CD4-positive, alpha-beta memory T cell (primary cell): ENCODE results near the gene CTNND1. TPM values are rescaled to one million over a fixed set of nuclear protein-coding genes. Genes with fewer than 3 reads are reported as not detected.

Source experiments
- CTCF ChIA-PET: fragments of 350-600 bp; sonication (Branson Sonifier 250); formaldehyde crosslinking; loops from one replicate; lab custom pipeline; 2021; ENCODE audit warnings: inconsistent platforms; ENCODE audit not compliant: partially characterized antibody; lab: Charles Lee
- POLR2A ChIA-PET: fragments of 350-600 bp; sonication (Branson Sonifier 250); formaldehyde crosslinking; loops from one replicate; lab custom pipeline; 2021; ENCODE audit not compliant: partially characterized antibody; lab: Charles Lee
- DNase-seq, 5 donors: peaks; one replicate each; pipeline versions ENCODE4 v3.0.0 to v3.0.0-alpha.2; 2020 to 2022; ENCODE audit warnings: mixed read lengths in 1 of 5
- H3K27ac ChIP-seq: one replicate; pipeline ENCODE4 v1.7.0; 2013; ENCODE audit warnings: low read depth, low read length
- H3K27me3 ChIP-seq: 2 replicates; pipeline ENCODE4 v1.7.0; 2013; ENCODE audit warnings: mild to moderate bottlenecking, low read length, moderate library complexity; ENCODE audit not compliant: insufficient read depth
- H3K36me3 ChIP-seq: 2 replicates; pipeline ENCODE4 v1.7.0; 2013; ENCODE audit warnings: mild to moderate bottlenecking, low read length, moderate library complexity; ENCODE audit not compliant: insufficient read depth
- H3K4me1 ChIP-seq: 2 replicates; pipeline ENCODE4 v1.7.0; 2013; ENCODE audit warnings: mild to moderate bottlenecking, low read length, moderate library complexity; ENCODE audit not compliant: insufficient read depth
- H3K4me3 ChIP-seq, 2 donors: one replicate each; pipeline ENCODE4 v1.7.0; 2013; ENCODE audit warnings: low read length in 2 of 2, mild to moderate bottlenecking in 1 of 2
- H3K9me3 ChIP-seq, 2 donors: one replicate each; pipeline ENCODE4 v1.7.0; 2013; ENCODE audit warnings: low read length in 2 of 2, control low read depth in 1 of 2; ENCODE audit not compliant: control insufficient read depth in 1 of 2
- H3K27ac Mint-ChIP-seq, 7 donors: one replicate each; pipeline ENCODE4 v1.8.0; 2020 to 2021; ENCODE audit warnings: mixed read lengths in 7 of 7, mild to moderate bottlenecking in 6 of 7, inconsistent platforms in 3 of 7, moderate library complexity in 3 of 7
- H3K27me3 Mint-ChIP-seq, 2 donors: one replicate each; pipeline ENCODE4 v1.8.0; 2020 to 2021; ENCODE audit warnings: mixed read lengths in 2 of 2
- H3K36me3 Mint-ChIP-seq, 2 donors: one replicate each; pipeline ENCODE4 v1.8.0; 2020 to 2021; ENCODE audit warnings: mixed read lengths in 2 of 2, inconsistent platforms in 1 of 2, mild to moderate bottlenecking in 1 of 2
- H3K4me1 Mint-ChIP-seq, 4 donors: one replicate each; pipeline ENCODE4 v1.8.0; 2020 to 2021; ENCODE audit warnings: mixed read lengths in 4 of 4, mild to moderate bottlenecking in 1 of 4
- H3K4me3 Mint-ChIP-seq, 8 donors: one replicate each; pipeline ENCODE4 v1.8.0; 2020 to 2021; ENCODE audit warnings: mixed read lengths in 8 of 8, mild to moderate bottlenecking in 7 of 8, moderate library complexity in 6 of 8, inconsistent platforms in 3 of 8
- H3K9me3 Mint-ChIP-seq, 8 donors: one replicate each; pipeline ENCODE4 v1.8.0; 2020 to 2021; ENCODE audit warnings: mixed read lengths in 8 of 8, mild to moderate bottlenecking in 5 of 8, inconsistent platforms in 3 of 8, moderate library complexity in 1 of 8
- intact Hi-C: fragments of 100-400 bp; cut with micrococcal nuclease; formaldehyde crosslinking; loops from one replicate; pipeline ENCODE4 v1.15.1; 2023
- polyA plus RNA-seq, 2 donors: library from polyadenylated mRNA; unstranded; fragments of 300-500 nt; fragmentation: Illumina TruSeq; gene quantifications; one replicate each; pipeline ENCODE4 v1.2.3, GENCODE V29; 2021
- total RNA-seq, 2 experiments: library from RNA; stranded (reverse); gene quantifications; one replicate each; pipeline ENCODE4 v1.2.3, GENCODE V29; 2021

CTNND1 gene
- total and polyA plus RNA-seq, 4 experiments from 2014 or later = 0.91 to 11.1 (median 5.9) TPM

DNA sequence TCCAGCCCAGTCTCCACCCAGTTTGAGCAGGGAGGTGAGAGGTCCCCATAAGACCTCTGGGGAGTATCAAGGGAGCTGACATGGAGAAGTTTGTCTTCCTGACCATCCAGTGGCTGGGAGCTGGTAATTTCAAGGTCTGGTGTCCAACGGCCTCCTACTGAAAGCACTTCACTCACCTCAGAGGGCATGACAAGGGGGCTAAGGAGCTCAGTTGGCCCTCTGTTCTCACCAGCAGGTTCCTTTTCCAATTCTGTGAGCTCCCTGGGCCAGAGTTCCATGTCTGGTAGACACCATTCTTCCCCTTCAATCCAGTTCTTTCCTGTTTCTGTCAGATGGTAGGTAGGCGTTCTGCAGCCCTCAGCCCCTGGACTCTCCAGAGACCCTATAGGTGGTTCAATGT, 17.2 kb upstream of the CTNND1 start:
- Histone ChIP-seq H3K4me1 (peaks cover 26% of the 10 kb centered on the region), H3K27ac (no peak overlapping the region), H3K4me3 (no peak overlapping the region), H3K27me3 (no peaks in the 10 kb centered on the region), H3K36me3 (peaks cover 17% of the 10 kb centered on the region), H3K9me3 (no peaks in the 10 kb centered on the region)
- Mint-ChIP-seq H3K9me3 (no peaks in the 10 kb centered on the region), H3K36me3 (peaks cover 28 to 60% of the 10 kb centered on the region in 2 donors), H3K4me3 (peak overlapping the region in 2 of 8 donors; percentile 30 to 60), H3K27ac (peak overlapping the region in 5 of 7 donors; percentile 42 to 52 (median 46)), H3K4me1 (peaks cover 21 to 41% (median 31%) of the 10 kb centered on the region in 4 donors), H3K27me3 (no peaks in the 10 kb centered on the region)
- DNase-seq = no peak
- ChIA-PET CTCF (interaction anchor here (1.0 to 13.0 kb wide), 2 partner anchors 57 to 217 kb away, joined by 4 to 143 read pairs; no protein-coding TSS in a partner anchor), POLR2A (interaction anchor here (1.4 to 1.5 kb wide), 2 partner anchors 32 to 56 kb away, joined by 3 to 6 read pairs; partner anchors contain the start of genes MED19 and TMX2)
- intact Hi-C loops = no loop called here

DNA sequence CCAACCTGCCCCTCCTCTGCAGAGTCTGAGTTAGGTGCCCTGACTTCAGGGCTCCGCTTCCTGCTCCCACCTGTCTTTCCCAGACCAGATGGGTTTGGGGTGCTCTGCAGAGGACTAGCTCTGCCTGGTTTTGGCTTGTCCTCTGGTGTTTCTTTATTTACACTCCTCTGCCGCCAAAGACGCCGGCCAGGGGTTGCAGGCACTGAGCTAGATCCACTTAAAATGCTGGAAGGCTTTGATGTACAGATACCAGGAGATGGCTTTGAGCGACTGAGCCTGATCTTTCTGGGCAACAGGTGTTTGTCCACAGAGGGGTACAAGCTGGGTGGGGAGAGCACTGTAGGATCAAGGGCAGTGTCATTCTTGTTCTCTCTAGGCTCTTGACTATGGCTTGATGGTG, 16.4 kb upstream of the CTNND1 start:
- Histone ChIP-seq H3K4me3 (no peak overlapping the region), H3K27me3 (no peaks in the 10 kb centered on the region), H3K27ac (no peak overlapping the region), H3K9me3 (no peaks in the 10 kb centered on the region), H3K4me1 (peaks cover 26% of the 10 kb centered on the region), H3K36me3 (peaks cover 17% of the 10 kb centered on the region)
- no peak for DNase-seq
- ChIA-PET CTCF (interaction anchor here (13.0 kb wide), 1 partner anchor 56 kb away, joined by 143 read pairs; no protein-coding TSS in a partner anchor), POLR2A (interaction anchor here (0.8 to 2.0 kb wide), 3 partner anchors 33 to 55 kb away, joined by 3 to 4 read pairs (median 3); partner anchors contain the start of gene MED19)
- Mint-ChIP-seq H3K4me3 (no peak overlapping the region), H3K36me3 (peaks cover 28 to 58% of the 10 kb centered on the region in 2 donors), H3K4me1 (peaks cover 21 to 41% (median 31%) of the 10 kb centered on the region in 4 donors), H3K27ac (peak overlapping the region in 6 of 7 donors; percentile 2 to 83 (median 72)), H3K27me3 (no peaks in the 10 kb centered on the region), H3K9me3 (no peaks in the 10 kb centered on the region)
- intact Hi-C loops = no loop called here

DNA sequence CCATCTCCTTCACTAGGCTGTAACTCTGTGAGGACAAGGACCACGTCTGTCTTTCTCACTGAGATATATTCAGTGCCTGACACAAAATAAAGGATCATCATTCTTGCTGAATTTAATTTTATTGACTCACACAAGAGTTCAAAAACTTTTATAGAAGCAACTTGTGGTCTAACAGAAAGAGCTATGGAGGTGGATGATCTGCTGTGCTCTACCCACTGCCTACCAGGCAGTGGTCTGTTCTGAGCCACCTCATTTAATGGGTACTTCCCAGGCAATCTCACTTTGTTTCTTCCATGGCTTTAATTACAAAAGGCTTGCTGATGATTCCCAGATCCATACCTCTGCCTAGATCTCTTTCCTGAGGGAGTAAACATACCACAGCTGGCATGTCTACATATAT, 14.7 kb upstream of the CTNND1 start:
- Mint-ChIP-seq H3K27me3 (no peaks in the 10 kb centered on the region), H3K4me3 (peak overlapping the region in 1 of 8 donors; percentile 7), H3K4me1 (peaks cover 19 to 35% (median 23%) of the 10 kb centered on the region in 4 donors), H3K27ac (peak overlapping the region in 6 of 7 donors; percentile 20 to 76 (median 52)), H3K9me3 (no peaks in the 10 kb centered on the region), H3K36me3 (peaks cover 26 to 50% of the 10 kb centered on the region in 2 donors)
- Histone ChIP-seq H3K27ac (no peak overlapping the region), H3K9me3 (no peaks in the 10 kb centered on the region), H3K36me3 (peaks cover 17% of the 10 kb centered on the region), H3K4me1 (peaks cover 18% of the 10 kb centered on the region), H3K27me3 (no peaks in the 10 kb centered on the region), H3K4me3 (no peak overlapping the region)
- ChIA-PET CTCF (interaction anchor here (0.6 to 13.0 kb wide), 2 partner anchors 54 to 175 kb away, joined by 3 to 143 read pairs; no protein-coding TSS in a partner anchor), POLR2A (interaction anchor here (0.7 to 2.0 kb wide), 2 partner anchors 9 to 35 kb away, joined by 3 to 4 read pairs; partner anchors contain the start of gene MED19)
- no peak for DNase-seq
- intact Hi-C loops = no loop called here

DNA sequence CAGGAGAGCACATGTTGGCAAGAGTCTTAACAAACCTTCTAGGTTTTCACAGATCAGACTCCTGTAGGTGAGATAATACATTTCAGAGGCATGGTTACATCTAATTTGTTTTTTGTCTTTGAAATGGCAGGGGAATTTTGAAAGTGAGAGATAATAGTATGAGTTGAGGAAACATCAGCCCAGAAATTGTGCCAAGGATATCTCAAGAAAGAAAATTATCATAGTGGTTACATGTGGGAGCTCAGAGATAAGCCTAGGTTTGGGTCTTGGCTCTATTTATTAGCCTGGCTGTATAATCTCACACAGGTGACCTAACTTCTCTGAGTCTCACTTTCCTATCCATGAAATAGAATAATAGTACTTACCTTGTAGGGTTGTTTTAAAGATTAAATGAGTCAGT, 10.4 kb upstream of the CTNND1 start:
- ChIA-PET CTCF (interaction anchor here (1.0 to 13.0 kb wide), 3 partner anchors 34 to 55 kb away, joined by 3 to 143 read pairs (median 3); no protein-coding TSS in a partner anchor), POLR2A (interaction anchor here (0.6 to 1.7 kb wide), 4 partner anchors 9 to 50 kb away, joined by 3 to 14 read pairs (median 5); partner anchors contain the start of genes MED19, SELENOH and TMX2)
- Histone ChIP-seq H3K27me3 (no peaks in the 10 kb centered on the region), H3K27ac (no peak overlapping the region), H3K36me3 (no peaks in the 10 kb centered on the region), H3K9me3 (no peaks in the 10 kb centered on the region), H3K4me3 (no peak overlapping the region), H3K4me1 (no peaks in the 10 kb centered on the region)
- no peak overlapping the region for H3K4me3 Mint-ChIP-seq
- intact Hi-C loops = loop anchor here (1.0 kb wide), 1 partner anchor 49 kb away; no protein-coding TSS in a partner anchor
- no peaks in the 10 kb centered on the region for H3K27me3 Mint-ChIP-seq
- no peak for DNase-seq
- peaks cover 5 to 16% of the 10 kb centered on the region in 2 donors for H3K36me3 Mint-ChIP-seq
- H3K27ac Mint-ChIP-seq = peak overlapping the region in 1 of 7 donors; percentile 19
- H3K9me3 Mint-ChIP-seq = no peaks in the 10 kb centered on the region
- peaks cover 0 to 10% (median 8%) of the 10 kb centered on the region in 4 donors for H3K4me1 Mint-ChIP-seq

DNA sequence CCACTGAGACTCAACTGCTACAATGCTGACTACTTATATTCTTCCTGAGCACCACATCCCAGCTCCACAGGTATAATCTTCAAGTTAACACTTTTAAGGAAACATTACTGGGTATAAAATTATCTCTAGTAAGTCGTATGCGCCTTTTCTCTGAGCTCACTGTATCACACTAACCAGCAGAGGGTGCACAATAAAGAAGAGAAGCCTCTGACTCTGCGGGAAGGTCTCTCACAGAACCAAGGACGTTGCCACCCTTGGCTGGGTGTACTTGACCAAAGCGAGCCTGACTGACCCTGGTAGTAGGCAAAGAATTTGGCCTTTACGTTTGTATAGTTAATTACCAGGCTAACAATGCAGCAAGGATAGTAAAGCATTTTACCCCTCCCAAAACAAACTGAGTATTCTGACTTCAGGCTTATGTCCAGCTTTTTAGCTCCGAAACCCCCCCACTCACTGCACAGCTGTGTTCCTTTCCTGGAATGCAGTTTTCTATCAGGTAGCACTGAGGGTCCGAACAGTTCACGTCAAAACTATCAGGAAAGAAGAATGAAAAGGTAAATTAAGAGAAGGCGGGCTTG, 9.8 kb upstream of the CTNND1 start, which contains the start of gene BTBD18:
BTBD18 (minus strand) TSS at position 144 of the 578 bp plus-strand sequence. CDS start 631 bp downstream, outside the sequence.
- intact Hi-C loops = loop anchor here (1.0 kb wide), 1 partner anchor 49 kb away; no protein-coding TSS in a partner anchor
- no peaks in the 10 kb centered on the region for H3K9me3 Mint-ChIP-seq
- H3K36me3 Mint-ChIP-seq = peaks cover 5 to 15% of the 10 kb centered on the region in 2 donors
- CTCF ChIA-PET = interaction anchor here (0.7 to 13.0 kb wide), 4 partner anchors 34 to 55 kb away, joined by 3 to 143 read pairs (median 4); no protein-coding TSS in a partner anchor
- Histone ChIP-seq H3K36me3 (no peaks in the 10 kb centered on the region), H3K4me3 (no peak within 1 kb of the TSS), H3K4me1 (no peaks in the 10 kb centered on the region), H3K27me3 (no peaks in the 10 kb centered on the region), H3K27ac (no peak within 1 kb of the TSS), H3K9me3 (no peaks in the 10 kb centered on the region)
- peaks cover 0 to 10% (median 8%) of the 10 kb centered on the region in 4 donors for H3K4me1 Mint-ChIP-seq
- DNase-seq = peak in 2 of 5 donors; percentile 1 to 15
- POLR2A ChIA-PET = interaction anchor here (0.6 to 1.7 kb wide), 4 partner anchors 10 to 49 kb away, joined by 3 to 14 read pairs (median 5); partner anchors contain the start of genes MED19, SELENOH and TMX2
- no peak within 1 kb of the TSS for H3K4me3 Mint-ChIP-seq
- H3K27me3 Mint-ChIP-seq = no peaks in the 10 kb centered on the region
- peak within 1 kb of the TSS in 2 of 7 donors; percentile 19 to 80 for H3K27ac Mint-ChIP-seq

DNA sequence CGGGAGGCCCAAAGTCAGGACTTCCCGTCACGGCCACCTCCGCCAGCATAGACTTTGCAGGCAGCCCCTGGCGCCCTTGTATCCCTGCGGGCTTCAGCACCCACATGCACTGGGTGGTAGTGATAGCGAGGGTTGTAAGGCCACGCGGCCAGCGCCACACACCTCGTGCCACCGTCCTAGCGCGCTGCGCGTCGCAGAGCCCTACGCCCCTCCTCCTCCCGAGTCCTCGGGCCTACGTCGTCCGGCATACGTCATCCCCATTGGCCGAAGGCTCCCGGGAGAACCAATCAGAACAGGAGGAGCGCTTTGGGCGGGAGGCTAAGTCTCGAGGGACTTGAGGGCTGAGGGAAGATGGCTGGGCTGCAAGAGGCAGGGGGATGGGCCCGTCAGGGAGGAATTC, 8.6 kb upstream of the CTNND1 start:
- H3K4me1 ChIP-seq = no peaks in the 10 kb centered on the region
- ChIA-PET CTCF (interaction anchor here (13.0 kb wide), 1 partner anchor 48 kb away, joined by 143 read pairs; no protein-coding TSS in a partner anchor), POLR2A (no interaction called here)
- no peak for DNase-seq
- peaks cover 0 to 10% (median 4%) of the 10 kb centered on the region in 4 donors for H3K4me1 Mint-ChIP-seq
- H3K4me3 ChIP-seq = no peak overlapping the region
- no peaks in the 10 kb centered on the region for H3K36me3 ChIP-seq
- H3K4me3 Mint-ChIP-seq = no peak overlapping the region
- H3K9me3 Mint-ChIP-seq = no peaks in the 10 kb centered on the region
- H3K27ac Mint-ChIP-seq = no peak overlapping the region
- no peaks in the 10 kb centered on the region for H3K27me3 ChIP-seq
- no peaks in the 10 kb centered on the region for H3K27me3 Mint-ChIP-seq
- intact Hi-C loops = no loop called here
- peaks cover 0 to 10% of the 10 kb centered on the region in 2 donors for H3K36me3 Mint-ChIP-seq
- no peaks in the 10 kb centered on the region for H3K9me3 ChIP-seq
- H3K27ac ChIP-seq = no peak overlapping the region
